H1 (cell line): ENCODE data around the gene MAPK8. TPM values are rescaled to one million over a fixed set of nuclear protein-coding genes. Genes with fewer than 3 reads are reported as not detected.

ENCODE experiments used
- CTCF ChIA-PET: fragments of 300-600 bp; sonication (Branson Sonifier 250); formaldehyde crosslinking; loops from one replicate; lab custom pipeline; 2021; ENCODE audit not compliant: partially characterized antibody; lab: Charles Lee
- POLR2A ChIA-PET: fragments of 300-600 bp; sonication (Branson Sonifier 250); formaldehyde crosslinking; loops from one replicate; lab custom pipeline; 2021; ENCODE audit warnings: inconsistent platforms; ENCODE audit not compliant: partially characterized antibody; lab: Charles Lee
- DNase-seq, 2 experiments: peaks; one replicate each; pipeline versions ENCODE4 v3.0.0 to v3.0.0-alpha.2; 2010 to 2022; ENCODE audit warnings: low spot score in 2 of 2, low read depth in 1 of 2, mixed read lengths in 1 of 2
- FAIRE-seq: peaks from 2 replicates; lab custom pipeline; 2011; peaks lifted over from hg19 to GRCh38; lab: Jason Lieb, UNC
- H2AFZ ChIP-seq: 2 replicates; pipeline ENCODE4 v1.8.1; 2012; ENCODE audit warnings: low read length, inconsistent platforms
- H2AK5ac ChIP-seq: 2 replicates; pipeline ENCODE4 v1.6.1; 2013; ENCODE audit warnings: low read depth, low read length
- H2BK120ac ChIP-seq: replicated peaks from 2 replicates; pipeline ENCODE3; 2013; ENCODE audit warnings: low read depth, low read length, inconsistent platforms
- H2BK12ac ChIP-seq: 2 replicates; pipeline ENCODE4 v1.6.1; 2013; ENCODE audit warnings: low read depth, low read length
- H2BK15ac ChIP-seq: 2 replicates; pipeline ENCODE4 v1.6.1; 2013; ENCODE audit warnings: low read length
- H2BK20ac ChIP-seq: 2 replicates; pipeline ENCODE4 v1.6.1; 2013; ENCODE audit warnings: low read length
- H2BK5ac ChIP-seq: 2 replicates; pipeline ENCODE4 v1.6.1; 2013; ENCODE audit warnings: low read depth, low read length
- H3K14ac ChIP-seq: 2 replicates; pipeline ENCODE4 v1.6.1; 2013; ENCODE audit warnings: inconsistent platforms; ENCODE audit not compliant: insufficient read length
- H3K18ac ChIP-seq: 2 replicates; pipeline ENCODE4 v1.6.1; 2013; ENCODE audit warnings: low read length; ENCODE audit errors: extremely low read depth
- H3K23ac ChIP-seq: 2 replicates; pipeline ENCODE4 v1.6.1; 2013; ENCODE audit warnings: inconsistent platforms; ENCODE audit not compliant: insufficient read length
- H3K23me2 ChIP-seq: 2 replicates; pipeline ENCODE4 v1.6.1; 2013; ENCODE audit warnings: low read depth, low read length
- H3K27ac ChIP-seq: 2 replicates; pipeline ENCODE4 v1.6.1; 2011; ENCODE audit warnings: low read depth, low read length, inconsistent platforms
- H3K27me3 ChIP-seq, 4 experiments: replicated peaks in 1 of 4; 1 replicate in 1 of 4; 2 replicates in 3 of 4; pipeline versions ENCODE4 v1.6.1 to v1.8.1; 2011 to 2013; ENCODE audit warnings: low read length in 3 of 4, mild to moderate bottlenecking in 3 of 4, inconsistent platforms in 2 of 4, mixed read lengths in 2 of 4, moderate library complexity in 1 of 4; ENCODE audit not compliant: control insufficient read depth in 3 of 4, insufficient read depth in 3 of 4; ENCODE audit errors: extremely low read depth in 1 of 4
- H3K36me3 ChIP-seq, 4 experiments: 2 replicates each; pipeline versions ENCODE4 v1.6.1 to v1.8.1; 2011 to 2013; ENCODE audit warnings: mild to moderate bottlenecking in 4 of 4, low read length in 3 of 4, moderate library complexity in 2 of 4, control low read depth in 1 of 4, inconsistent platforms in 1 of 4; ENCODE audit not compliant: insufficient read depth in 4 of 4, control insufficient read depth in 2 of 4
- H3K4ac ChIP-seq: replicated peaks from 2 replicates; pipeline ENCODE3; 2013; ENCODE audit warnings: low read length, low read depth, mixed read lengths, inconsistent platforms; ENCODE audit not compliant: insufficient read length
- H3K4me1 ChIP-seq, 4 experiments: replicated peaks in 1 of 4; 1 replicate in 1 of 4; 2 replicates in 3 of 4; pipeline versions ENCODE4 v1.6.1 to v1.8.1; 2011 to 2013; ENCODE audit warnings: low read length in 3 of 4, inconsistent platforms in 2 of 4, mixed read lengths in 1 of 4; ENCODE audit not compliant: insufficient read depth in 4 of 4, control insufficient read depth in 3 of 4
- H3K4me2 ChIP-seq, 2 experiments: 2 replicates each; pipeline versions ENCODE4 v1.6.1 to v1.8.1; 2011 to 2013; ENCODE audit warnings: low read depth in 2 of 2, low read length in 2 of 2, control low read depth in 1 of 2, inconsistent platforms in 1 of 2, mild to moderate bottlenecking in 1 of 2; ENCODE audit not compliant: insufficient read depth in 1 of 2
- H3K4me3 ChIP-seq, 4 experiments: fragments of 200-600, 300-600 bp in 1 of 4; sonication (generic), shearing (Covaris generic), sonication (Bioruptor Twin) in 1 of 4; 2 replicates each; pipeline versions ENCODE4 v1.5.1 to v1.8.1; 2011 to 2016; ENCODE audit warnings: low read length in 4 of 4, low read depth in 3 of 4, control low read depth in 2 of 4, inconsistent platforms in 2 of 4, mild to moderate bottlenecking in 2 of 4, mixed read lengths in 1 of 4, moderate library complexity in 1 of 4; ENCODE audit not compliant: insufficient read depth in 2 of 4; ENCODE audit errors: extremely low read depth in 1 of 4
- H3K56ac ChIP-seq: replicated peaks from 2 replicates; pipeline ENCODE3; 2013; ENCODE audit warnings: low read depth, mild to moderate bottlenecking, mixed read lengths, low read length, inconsistent platforms; ENCODE audit not compliant: insufficient read length
- H3K79me1 ChIP-seq: 2 replicates; pipeline ENCODE4 v1.6.1; 2013; ENCODE audit warnings: low read depth, low read length, control low read depth
- H3K79me2 ChIP-seq, 2 experiments: 2 replicates each; pipeline versions ENCODE4 v1.6.1 to v1.8.1; 2012 to 2013; ENCODE audit warnings: low read length in 2 of 2, mild to moderate bottlenecking in 2 of 2, inconsistent platforms in 1 of 2; ENCODE audit not compliant: insufficient read depth in 2 of 2, control insufficient read depth in 1 of 2
- H3K9ac ChIP-seq, 4 experiments: replicated peaks in 1 of 4; 1 replicate in 1 of 4; 2 replicates in 3 of 4; pipeline versions ENCODE4 v1.6.1 to v1.8.1; 2011 to 2013; ENCODE audit warnings: low read depth in 3 of 4, low read length in 3 of 4, control low read depth in 2 of 4, mild to moderate bottlenecking in 2 of 4, moderate library complexity in 2 of 4, inconsistent platforms in 1 of 4; ENCODE audit errors: extremely low read depth in 1 of 4
- H3K9me3 ChIP-seq, 2 experiments: 2 replicates each; pipeline versions ENCODE4 v1.6.1 to v1.8.1; 2012 to 2013; ENCODE audit warnings: mild to moderate bottlenecking in 2 of 2, moderate library complexity in 2 of 2, control low read depth in 1 of 2, inconsistent platforms in 1 of 2, low read depth in 1 of 2, low read length in 1 of 2, mixed read lengths in 1 of 2; ENCODE audit not compliant: insufficient read depth in 2 of 2
- H4K20me1 ChIP-seq, 2 experiments: replicated peaks in 1 of 2; 2 replicates each; pipeline versions ENCODE3 to v1.8.1; 2011 to 2013; ENCODE audit warnings: inconsistent platforms in 2 of 2, low read length in 2 of 2, mild to moderate bottlenecking in 1 of 2; ENCODE audit not compliant: insufficient read depth in 2 of 2, control insufficient read depth in 1 of 2
- H4K5ac ChIP-seq: 2 replicates; pipeline ENCODE4 v1.6.1; 2013; ENCODE audit warnings: low read length, low read depth, mixed read lengths, inconsistent platforms; ENCODE audit not compliant: insufficient read length
- H4K8ac ChIP-seq: 2 replicates; pipeline ENCODE4 v1.8.0; 2013; ENCODE audit warnings: mild to moderate bottlenecking, moderate library complexity, low read length, inconsistent platforms; ENCODE audit not compliant: insufficient read depth; ENCODE audit errors: extremely low read depth
- H4K91ac ChIP-seq: replicated peaks from 2 replicates; pipeline ENCODE3; 2013; ENCODE audit warnings: low read length, mixed read lengths, inconsistent platforms; ENCODE audit not compliant: insufficient read length
- POLR2AphosphoS5 ChIP-seq: IDR thresholded peaks from 2 replicates; pipeline ENCODE4 v1.6.1; 2011; ENCODE audit warnings: low read depth, low read length
- SIN3A ChIP-seq, 2 experiments: IDR thresholded peaks in 1 of 2; conservative IDR thresholded peaks in 1 of 2; 2 replicates each; pipeline ENCODE4 v1.6.1; 2011 to 2012; ENCODE audit warnings: low read length in 2 of 2, improper control_type of control experiment in 1 of 2, low read depth in 1 of 2, mild to moderate bottlenecking in 1 of 2
- WGBS, 2 experiments: shearing (Covaris generic) in 1 of 2; methylation state at CpG; one replicate each; pipeline versions ENCODE4 v1.1.6 to v1.1.7; 2013 to 2015; ENCODE audit warnings: low lambda C conversion rate in 2 of 2, mixed read lengths in 2 of 2, inconsistent platforms in 1 of 2, low coverage in 1 of 2, missing lambda C conversion rate in 1 of 2; ENCODE audit not compliant: insufficient replicate concordance in 2 of 2, insufficient coverage in 1 of 2, insufficient read length in 1 of 2; ENCODE audit errors: extremely low coverage in 1 of 2, missing lambda C conversion rate in 1 of 2; 5-methylcytosine and 5-hydroxymethylcytosine counted together
- polyA plus RNA-seq, 7 experiments: library from polyadenylated mRNA; depleted of rRNA in 3 of 7; stranded (reverse) in 5 of 7; unstranded in 2 of 7; fragments of >200 nt in 5 of 7; fragments of 200-250 nt in 2 of 7; gene quantifications; 1 replicate in 5 of 7; 2 replicates in 1 of 7; 4 replicates in 1 of 7; pipeline versions ENCODE4 v1.2.1 to v1.2.3, GENCODE V29; 2011 to 2013; ENCODE audit warnings: missing spikeins in 2 of 7, mixed read lengths in 2 of 7
- total RNA-seq: library from RNA; stranded (reverse); fragmentation: NEBNext Ultra II Directional; extraction: Animal tissue kit (Norgen Biotek cat#: 25700); gene quantifications from 2 replicates; pipeline ENCODE4 v1.2.1, GENCODE V29; 2021

Gene MAPK8
- total and polyA plus RNA-seq, 2 of the 8 experiments (the other 6 are each of a cell fraction or from before 2014, with no cell fraction given): 23.3 to 71.3 TPM

DNA sequence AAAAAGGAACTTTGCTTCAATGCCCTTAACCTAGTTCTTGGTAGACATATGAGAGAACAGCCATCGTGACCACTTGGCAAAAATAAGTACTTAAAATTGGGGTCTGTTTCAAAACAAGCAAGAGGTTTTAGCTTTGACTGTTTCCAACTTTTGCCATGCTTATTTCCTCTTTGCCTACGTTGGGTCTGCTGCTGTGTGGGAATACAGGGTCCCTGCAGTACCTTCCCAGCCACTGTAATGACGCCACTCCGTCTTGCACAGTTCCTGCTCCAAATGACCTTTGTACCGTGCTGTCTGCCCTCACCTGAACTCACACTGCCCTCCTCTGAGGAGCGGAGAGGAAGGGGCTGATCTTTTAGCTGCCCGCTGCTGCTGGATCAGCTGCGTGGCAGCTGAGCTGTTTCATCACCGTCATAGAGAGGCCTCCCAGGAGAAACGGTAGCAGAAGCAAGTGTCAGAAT is 133.1 kb downstream of the MAPK8 start:
- no peak overlapping the region for H2AK5ac ChIP-seq
- no peak overlapping the region for H3K9ac ChIP-seq
- no peak overlapping the region for H3K23ac ChIP-seq
- peaks cover 0 to 4% (median 2%) of the 10 kb centered on the region in 4 experiments; a peak in 3 of 8 replicates for H3K36me3 ChIP-seq
- no peak overlapping the region for H3K27ac ChIP-seq
- peaks cover 0 to 9% (median 4%) of the 10 kb centered on the region in 4 experiments; a peak in 4 of 7 replicates for H3K4me1 ChIP-seq
- H2BK12ac ChIP-seq: no peak overlapping the region
- H3K27me3 ChIP-seq: no peaks in the 10 kb centered on the region
- H2BK5ac ChIP-seq: no peak overlapping the region
- 92% methylated on average over 10 of the region's 10 CpGs; no CpG with 5 or more reads in 1 of the 2 experiments for WGBS, 2 experiments
- H2BK120ac ChIP-seq: no peak overlapping the region
- DNase-seq (no peak), FAIRE-seq (no peak)
- no peak overlapping the region for H3K14ac ChIP-seq
- H3K79me2 ChIP-seq: no peaks in the 10 kb centered on the region
- H3K23me2 ChIP-seq: no peaks in the 10 kb centered on the region
- no peak overlapping the region for H2BK15ac ChIP-seq
- H4K8ac ChIP-seq: no peak overlapping the region; the same call in 1 of the 2 replicates
- H3K56ac ChIP-seq: no peak overlapping the region
- H2BK20ac ChIP-seq: no peak overlapping the region
- no peak overlapping the region for H4K5ac ChIP-seq
- H3K79me1 ChIP-seq: no peaks in the 10 kb centered on the region
- no peak overlapping the region for H3K18ac ChIP-seq
- no peak overlapping the region for H3K4me3 ChIP-seq
- POLR2A ChIA-PET: interaction anchor here (1.0 to 1.2 kb wide), 3 partner anchors 22 to 36 kb away, joined by 3 to 4 read pairs (median 3); no protein-coding TSS in a partner anchor
- H4K91ac ChIP-seq: no peak overlapping the region
- no peak overlapping the region for H3K4me2 ChIP-seq
- no peaks in the 10 kb centered on the region; a peak in 1 of 4 replicates for H3K9me3 ChIP-seq
- CTCF ChIA-PET: interaction anchor here (0.6 to 1.5 kb wide), 8 partner anchors 13 to 216 kb away, joined by 3 to 6 read pairs (median 3); no protein-coding TSS in a partner anchor
- peaks cover 0 to 3% of the 10 kb centered on the region in 2 experiments for H4K20me1 ChIP-seq
- TF ChIP-seq POLR2AphosphoS5 (peak; percentile 31; the same call in 1 of the 2 replicates), SIN3A (conservative IDR thresholded peaks at IDR 0.05 in 1 of 2, IDR thresholded peaks at IDR 0.05 in 1 of 2; ENCODE audit: low read depth in 1 of 2, low read length in 2 of 2) (no peak)
- no peak overlapping the region for H2AFZ ChIP-seq
- H3K4ac ChIP-seq: no peak overlapping the region
